NOMO-1 treated with dmso at 0.1 percent for 144 hours (cell line): Measurements from ENCODE around the gene VPS16.
"Not testable (repeated sequence)": the region's sequence is repeated elsewhere in the genome, so short reads cannot be mapped to it uniquely, and the experiment has no call there.

Experiments used
- DNase-seq: peaks from one replicate; lab custom pipeline; 2025; ENCODE audit not compliant: unreplicated experiment; lab: John Stamatoyannopoulos, UW

Gene VPS16

DNA sequence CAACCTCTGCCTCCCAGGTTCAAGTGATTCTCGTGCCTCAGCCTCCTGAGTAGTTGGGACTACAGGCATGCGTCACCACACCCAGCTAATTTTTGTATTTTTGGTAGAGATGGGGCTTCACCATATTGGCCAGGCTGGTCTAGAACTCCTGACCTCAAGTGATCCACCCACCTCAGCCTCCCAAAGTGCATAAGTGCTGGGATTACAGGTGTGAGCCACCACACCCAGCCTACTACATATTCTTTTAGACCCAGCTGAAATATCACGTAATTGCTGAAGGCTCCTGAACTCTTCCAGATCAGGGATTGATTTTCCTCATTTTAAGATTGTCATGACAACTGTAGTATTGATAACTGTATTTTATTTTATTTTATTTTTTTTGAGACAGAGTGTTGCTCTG lies 54.6 kb downstream of the VPS16 start:
- DNase-seq = not testable (repeated sequence)

GRCh38 chr20:2899243-2899642 lies 58.7 kb downstream of the VPS16 start:
- DNase-seq = no peak

- DNase-seq = peak; percentile 54
These were observed 60.5 kb downstream of the VPS16 start for GRCh38 chr20:2900845-2901592.

DNA sequence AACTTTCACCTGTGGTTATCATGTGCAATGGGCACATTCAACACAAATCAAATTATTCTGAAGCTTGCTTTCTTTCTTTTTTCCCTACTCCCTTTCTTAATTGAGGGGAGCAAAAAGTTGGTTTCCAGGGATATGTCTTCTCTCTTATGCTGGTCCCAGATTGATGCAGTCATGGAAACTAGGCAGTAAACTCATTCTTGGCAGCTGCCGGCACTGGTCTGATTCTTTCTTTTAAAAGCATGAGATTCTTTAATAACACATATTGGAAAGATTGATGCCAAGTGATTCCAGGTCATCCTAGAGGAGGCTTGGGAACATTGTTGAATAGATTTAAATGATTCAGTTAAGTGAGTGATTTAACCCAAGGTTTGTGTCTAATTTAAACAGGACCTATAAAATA lies 61.7 kb downstream of the VPS16 start:
- no peak for DNase-seq

DNA sequence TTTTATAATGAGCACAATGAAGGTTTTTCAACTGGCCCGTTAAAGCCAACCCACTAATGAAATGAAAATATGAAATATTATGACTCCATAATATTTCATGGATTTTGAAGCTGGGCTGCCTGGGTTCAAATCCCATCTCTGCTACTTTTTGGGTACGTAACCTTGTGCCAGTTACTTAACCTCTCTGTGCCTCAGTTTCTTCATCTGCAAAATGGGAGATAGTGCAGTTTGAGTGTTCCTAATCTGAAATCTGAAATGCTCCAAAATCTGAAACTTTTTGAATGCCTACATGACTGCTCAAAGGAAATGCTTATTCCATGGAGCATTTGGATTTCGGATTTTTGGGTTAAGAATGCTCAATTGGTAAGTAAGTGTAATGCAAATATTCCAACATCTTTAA lies 62.3 kb downstream of the VPS16 start:
- no peak for DNase-seq

- no peak for DNase-seq
These were observed 63.1 kb downstream of the VPS16 start for GRCh38 chr20:2903686-2904085.

- DNase-seq = no peak
These were observed 67.0 kb downstream of the VPS16 start for GRCh38 chr20:2907519-2907918.

DNA sequence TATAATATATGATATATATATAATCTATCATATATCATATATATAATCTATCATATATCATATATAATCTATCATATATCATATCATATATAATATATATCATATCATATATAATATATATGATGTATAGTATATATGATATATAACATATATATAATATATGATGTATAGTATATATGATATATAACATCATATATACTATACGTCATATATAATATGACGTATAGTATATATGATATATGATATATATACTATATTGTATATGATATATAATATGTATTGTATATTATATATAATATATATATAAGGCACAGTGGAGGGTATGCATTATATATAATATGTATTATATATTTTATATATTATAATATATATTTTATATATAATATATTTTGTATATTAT lies 69.4 kb downstream of the VPS16 start:
- no peak for DNase-seq

DNA sequence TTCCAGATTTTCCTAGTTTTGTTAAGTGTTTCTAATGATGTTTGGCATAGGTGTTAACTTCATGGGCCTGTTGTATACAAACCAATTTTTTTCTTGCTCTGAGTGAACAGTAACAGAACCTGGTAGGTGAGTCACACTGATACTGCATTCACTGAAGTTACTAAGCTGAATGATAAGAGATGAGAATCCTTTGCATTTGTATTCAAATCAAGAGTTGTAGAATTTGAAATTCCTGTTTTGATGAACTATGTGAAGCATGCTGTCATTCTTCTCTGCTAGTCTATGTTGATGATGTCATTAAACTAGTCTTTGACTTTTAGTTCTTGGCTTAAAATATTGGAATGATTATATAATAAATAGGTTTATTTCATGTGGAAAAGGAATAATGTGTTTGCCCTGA lies 70.7 kb downstream of the VPS16 start:
- DNase-seq = no peak

GRCh38 chr20:2914160-2914559 lies 73.6 kb downstream of the VPS16 start:
- no peak for DNase-seq
